PC-3 (cell line): ENCODE data around the gene TSPAN16. TPM values are rescaled to one million over a fixed set of nuclear protein-coding genes. Genes with fewer than 3 reads are reported as not detected.

Experiments used
- ATAC-seq: fragments of 200-7000 bp; cut with Tn5 transposase; 2 replicates; pipeline ENCODE4 v1.9.1; 2020; ENCODE audit warnings: mild to moderate bottlenecking, moderate library complexity
- BruUV-seq: library from RNA; stranded (reverse); fragments of 400-500 nt; replicated peaks from 2 replicates; lab custom pipeline; 2021; lab: Mats Ljungman, UMichigan
- CTCF ChIA-PET: fragments of 300-600 bp; sonication (Branson Sonifier 250); formaldehyde crosslinking; loops from one replicate; lab custom pipeline; 2022; ENCODE audit warnings: antibody characterized with exemption; lab: Charles Lee
- POLR2A ChIA-PET: fragments of 300-600 bp; sonication (Branson Sonifier 250); formaldehyde crosslinking; loops from one replicate; lab custom pipeline; 2022; ENCODE audit warnings: antibody characterized with exemption; ENCODE audit not compliant: unreplicated experiment; lab: Charles Lee
- DNase-seq: peaks from one replicate; pipeline ENCODE4 v3.0.0-alpha.2; 2015
- H2AFZ ChIP-seq: fragments of 300-600 bp; sonication (generic); 2 replicates; pipeline ENCODE4 v1.6.0; 2016; ENCODE audit warnings: antibody characterized with exemption, low read length
- H3F3A ChIP-seq: fragments of 300-600 bp; sonication (generic); one replicate; pipeline ENCODE4 v1.6.0; 2017; ENCODE audit warnings: antibody characterized with exemption, low read length, control low read depth, mild to moderate bottlenecking; ENCODE audit not compliant: unreplicated experiment
- H3K27ac ChIP-seq: fragments of 300-600 bp; sonication (generic); 2 replicates; pipeline ENCODE4 v1.5.1; 2016; ENCODE audit warnings: mild to moderate bottlenecking, low read length
- H3K27me3 ChIP-seq: fragments of 300-600 bp; sonication (generic); 2 replicates; pipeline ENCODE4 v1.6.1; 2016; ENCODE audit warnings: low read length, mixed read lengths
- H3K36me3 ChIP-seq: fragments of 300-600 bp; sonication (generic); 2 replicates; pipeline ENCODE4 v1.6.1; 2016; ENCODE audit warnings: low read depth, mixed run types, low read length, mixed read lengths
- H3K4me1 ChIP-seq: fragments of 300-600 bp; sonication (generic); 2 replicates; pipeline ENCODE4 v1.5.1; 2016; ENCODE audit warnings: low read length; ENCODE audit not compliant: insufficient read depth
- H3K4me2 ChIP-seq: fragments of 300-600 bp; sonication (generic); 2 replicates; pipeline ENCODE4 v1.6.0; 2016; ENCODE audit warnings: low read length
- H3K4me3 ChIP-seq: fragments of 300-600 bp; sonication (generic); 2 replicates; pipeline ENCODE4 v1.5.1; 2016; ENCODE audit warnings: mild to moderate bottlenecking, low read length, mixed read lengths
- H3K79me2 ChIP-seq: fragments of 300-600 bp; sonication (generic); 2 replicates; pipeline ENCODE4 v1.6.1; 2017; ENCODE audit warnings: low read length, mixed read lengths
- H3K9ac ChIP-seq: fragments of 300-600 bp; sonication (generic); 2 replicates; pipeline ENCODE4 v1.6.0; 2016; ENCODE audit warnings: mild to moderate bottlenecking, low read length
- H3K9me2 ChIP-seq: fragments of 300-600 bp; sonication (generic); replicated peaks from 2 replicates; pipeline ENCODE4 v1.6.1; 2016; ENCODE audit warnings: mixed run types, low read length, mixed read lengths
- H3K9me3 ChIP-seq: fragments of 300-600 bp; sonication (generic); 2 replicates; pipeline ENCODE4 v1.6.1; 2016; ENCODE audit warnings: low read length, mixed read lengths
- H4K20me1 ChIP-seq: fragments of 300-600 bp; sonication (generic); 2 replicates; pipeline ENCODE4 v1.6.1; 2016; ENCODE audit warnings: low read length, mixed read lengths
- EZH2 ChIP-seq: fragments of 300-600 bp; sonication (generic); IDR thresholded peaks from one replicate; pipeline ENCODE4 v1.6.1; 2017; ENCODE audit warnings: antibody characterized with exemption, mild to moderate bottlenecking, low read length; ENCODE audit not compliant: unreplicated experiment
- EZH2phosphoT487 ChIP-seq: fragments of 300-600 bp; sonication (generic); IDR thresholded peaks from 2 replicates; pipeline ENCODE4 v1.6.1; 2018; ENCODE audit warnings: mild to moderate bottlenecking, antibody characterized with exemption, low read length, borderline replicate concordance
- intact Hi-C: fragments of 100-400 bp; cut with micrococcal nuclease; formaldehyde crosslinking; loops from 2 replicates; pipeline ENCODE4 v1.9.0; 2023
- total RNA-seq: library from RNA; depleted of rRNA; stranded (reverse); fragments of >200 nt; gene quantifications from 2 replicates; pipeline ENCODE4 v1.2.3, GENCODE V29; 2014
- TF ChIP-seq, protein P1 (sequence below): fragments of 300-600 bp; sonication (generic); conservative IDR thresholded peaks from 2 replicates; pipeline ENCODE4 v1.5.1; 2017; ENCODE audit warnings: antibody characterized with exemption, low read depth, mild to moderate bottlenecking, low read length

Gene TSPAN16
- total RNA-seq, 1 experiment from 2014 or later: not detected

DNA sequence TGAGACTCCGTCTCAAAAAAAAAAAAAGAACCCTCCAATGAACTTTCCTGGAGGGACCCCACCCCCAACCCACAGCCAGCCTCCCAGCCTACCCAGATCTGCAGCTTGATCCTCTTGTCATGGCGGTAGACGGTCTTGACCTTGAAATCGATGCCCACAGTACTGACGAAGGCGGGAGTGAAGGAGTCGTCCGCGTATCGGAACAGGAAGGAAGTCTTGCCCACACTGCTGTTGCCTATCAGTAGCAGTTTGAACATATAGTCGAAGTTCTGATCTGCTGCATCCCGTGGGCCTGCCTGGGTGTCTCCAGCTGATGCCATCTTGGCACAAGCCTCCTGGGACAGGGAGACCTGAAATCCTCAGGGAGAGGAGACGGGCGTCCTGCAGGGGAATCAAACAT is 41.1 kb downstream of the TSPAN16 start:
- intact Hi-C loops: no loop called here
- no peaks in the 10 kb centered on the region for H3K9me3 ChIP-seq
- H3K27ac ChIP-seq: no peak overlapping the region
- H3K9me2 ChIP-seq: no peaks in the 10 kb centered on the region
- TF ChIP-seq EZH2phosphoT487 (no peak), EZH2 (no peak)
- TF ChIP-seq, protein P1, sequence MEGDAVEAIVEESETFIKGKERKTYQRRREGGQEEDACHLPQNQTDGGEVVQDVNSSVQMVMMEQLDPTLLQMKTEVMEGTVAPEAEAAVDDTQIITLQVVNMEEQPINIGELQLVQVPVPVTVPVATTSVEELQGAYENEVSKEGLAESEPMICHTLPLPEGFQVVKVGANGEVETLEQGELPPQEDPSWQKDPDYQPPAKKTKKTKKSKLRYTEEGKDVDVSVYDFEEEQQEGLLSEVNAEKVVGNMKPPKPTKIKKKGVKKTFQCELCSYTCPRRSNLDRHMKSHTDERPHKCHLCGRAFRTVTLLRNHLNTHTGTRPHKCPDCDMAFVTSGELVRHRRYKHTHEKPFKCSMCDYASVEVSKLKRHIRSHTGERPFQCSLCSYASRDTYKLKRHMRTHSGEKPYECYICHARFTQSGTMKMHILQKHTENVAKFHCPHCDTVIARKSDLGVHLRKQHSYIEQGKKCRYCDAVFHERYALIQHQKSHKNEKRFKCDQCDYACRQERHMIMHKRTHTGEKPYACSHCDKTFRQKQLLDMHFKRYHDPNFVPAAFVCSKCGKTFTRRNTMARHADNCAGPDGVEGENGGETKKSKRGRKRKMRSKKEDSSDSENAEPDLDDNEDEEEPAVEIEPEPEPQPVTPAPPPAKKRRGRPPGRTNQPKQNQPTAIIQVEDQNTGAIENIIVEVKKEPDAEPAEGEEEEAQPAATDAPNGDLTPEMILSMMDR: no peak
- H3K4me3 ChIP-seq: no peak overlapping the region
- ChIA-PET CTCF (no interaction called here), POLR2A (no interaction called here)
- peaks cover 16% of the 10 kb centered on the region for H3K79me2 ChIP-seq
- no peak for DNase-seq
- peaks cover 16% of the 10 kb centered on the region for H3K4me1 ChIP-seq
- no peak overlapping the region for H3K9ac ChIP-seq
- no peak for ATAC-seq
- no peak overlapping the region for H2AFZ ChIP-seq
- H3K36me3 ChIP-seq: peaks cover 36% of the 10 kb centered on the region
- H3F3A ChIP-seq: peaks cover 4% of the 10 kb centered on the region
- no peaks in the 10 kb centered on the region for H4K20me1 ChIP-seq
- H3K27me3 ChIP-seq: no peaks in the 10 kb centered on the region
- no TSS peak for BruUV-seq
- no peak overlapping the region for H3K4me2 ChIP-seq

DNA sequence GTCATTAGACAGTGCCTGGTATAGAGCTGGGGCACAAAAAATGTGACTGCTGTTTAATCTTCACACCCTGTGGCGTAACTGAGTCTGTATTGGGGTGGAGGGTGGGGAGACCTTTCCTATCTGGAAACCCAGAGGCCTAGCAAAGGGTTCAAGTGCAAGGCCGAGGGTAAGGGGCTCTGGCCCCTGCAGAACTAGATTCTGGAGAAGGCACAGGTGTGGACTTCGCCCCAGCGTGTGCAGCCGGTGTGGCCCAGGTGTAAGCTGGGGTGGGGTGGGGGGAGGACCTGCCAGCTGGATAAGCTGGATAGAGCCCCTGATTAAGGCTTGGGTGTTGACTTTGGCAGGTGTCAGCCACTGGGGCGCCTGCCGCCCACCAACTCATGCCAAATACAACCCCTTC is 42.2 kb downstream of the TSPAN16 start:
- Histone ChIP-seq H3K27me3 (no peaks in the 10 kb centered on the region), H3K4me3 (peak overlapping the region; percentile 89), H3K4me1 (peaks cover 16% of the 10 kb centered on the region), H3F3A (no peaks in the 10 kb centered on the region), H3K9me3 (no peaks in the 10 kb centered on the region), H3K4me2 (peak overlapping the region; percentile 97), H4K20me1 (no peaks in the 10 kb centered on the region), H3K9ac (peak overlapping the region; percentile 80; the same call in 1 of the 2 replicates), H2AFZ (no peak overlapping the region), H3K36me3 (peaks cover 29% of the 10 kb centered on the region), H3K27ac (no peak overlapping the region), H3K9me2 (no peaks in the 10 kb centered on the region), H3K79me2 (peaks cover 23% of the 10 kb centered on the region)
- DNase-seq (no peak), ATAC-seq (no peak)
- CTCF ChIA-PET: interaction anchor here (0.6 kb wide), 2 partner anchors 44 to 119 kb away, joined by 4 read pairs; no protein-coding TSS in a partner anchor
- POLR2A ChIA-PET: no interaction called here
- intact Hi-C loops: no loop called here
- no TSS peak for BruUV-seq
- no peak for TF ChIP-seq EZH2
- TF ChIP-seq, protein P1: no peak
- no peak for TF ChIP-seq EZH2phosphoT487

DNA sequence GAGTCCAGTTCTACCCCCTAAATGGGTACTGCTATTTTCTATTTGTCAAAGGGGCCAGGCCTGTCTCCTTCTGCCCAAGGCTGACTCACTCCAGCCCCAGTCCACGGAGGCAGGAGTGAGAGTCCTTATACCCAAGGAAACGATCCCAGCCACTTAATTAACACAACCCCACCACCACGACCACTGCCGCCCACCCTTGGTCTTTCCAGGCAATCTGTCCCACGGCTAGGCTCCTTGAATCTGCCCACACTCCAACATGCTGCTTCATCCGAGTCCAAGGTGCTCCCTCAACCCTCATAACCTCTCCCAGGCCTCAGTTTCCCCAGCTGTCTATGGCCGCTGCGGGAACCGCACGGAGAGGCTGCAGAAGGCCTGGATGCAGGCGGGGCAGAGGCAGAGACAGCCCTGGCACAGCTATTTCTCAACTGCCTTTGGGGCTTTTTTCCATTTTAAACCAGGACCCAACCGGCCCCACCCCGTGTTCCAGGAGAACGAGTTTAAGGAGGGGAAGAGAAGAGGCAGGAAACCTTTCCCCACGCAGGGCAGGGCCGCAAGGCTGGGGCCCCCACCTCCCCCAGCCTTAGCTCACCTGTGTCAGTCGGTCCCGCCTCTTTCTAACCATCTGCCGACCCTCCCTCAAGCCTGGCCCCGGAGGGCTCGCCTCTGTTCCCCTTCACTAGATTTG is 42.8 kb downstream of the TSPAN16 start:
- TSS peak; percentile 31 for BruUV-seq
- Histone ChIP-seq H3K4me2 (peak overlapping the region; percentile 97), H3K9me3 (no peaks in the 10 kb centered on the region), H3K36me3 (peaks cover 29% of the 10 kb centered on the region), H3K27ac (peak overlapping the region; percentile 11; the same call in 1 of the 2 replicates), H3K4me3 (peak overlapping the region; percentile 89), H3K27me3 (no peaks in the 10 kb centered on the region), H3F3A (no peaks in the 10 kb centered on the region), H3K4me1 (peaks cover 21% of the 10 kb centered on the region), H3K79me2 (peaks cover 28% of the 10 kb centered on the region), H3K9ac (peak overlapping the region; percentile 80), H3K9me2 (no peaks in the 10 kb centered on the region), H4K20me1 (no peaks in the 10 kb centered on the region), H2AFZ (peak overlapping the region; percentile 83)
- CTCF ChIA-PET: interaction anchor here (0.6 kb wide), 2 partner anchors 45 to 118 kb away, joined by 4 read pairs; no protein-coding TSS in a partner anchor
- DNase-seq (peak; percentile 44), ATAC-seq (peak; percentile 50)
- TF ChIP-seq EZH2phosphoT487: no peak
- TF ChIP-seq, protein P1: no peak
- TF ChIP-seq EZH2: no peak
- POLR2A ChIA-PET: no interaction called here
- intact Hi-C loops: loop anchor here (1.0 kb wide), 3 partner anchors 37 to 97 kb away; partner anchors contain the start of genes ODAD3 and PRKCSH
